Right lobe of liver (tissue), 6 donors: Measurements from ENCODE around the gene CCDC15. TPM values are rescaled to one million over a fixed set of nuclear protein-coding genes. Genes with fewer than 3 reads are reported as not detected.
A peak's percentile ranks its signal among the peaks of the same experiment; 100 is the strongest.

Source experiments
- ATAC-seq, 4 donors: fragments of 200-7000 bp; cut with Tn5 transposase; one replicate each; pipeline ENCODE4 v1.9.1; 2020; ENCODE audit warnings: mild to moderate bottlenecking in 4 of 4, moderate library complexity in 4 of 4
- DNase-seq, 3 donors: peaks; one replicate each; pipeline ENCODE4 v3.0.0-alpha.2; 2020
- H3K27ac ChIP-seq, 3 donors: fragments of 200-600 bp; one replicate each; pipeline ENCODE4 v1.8.0; 2022
- H3K27me3 ChIP-seq, 2 donors: fragments of 200-600 bp; one replicate each; pipeline ENCODE4 v1.8.0; 2022
- H3K36me3 ChIP-seq, 4 donors: fragments of 200-600 bp; sonication (generic) in 1 of 4; one replicate each; pipeline versions ENCODE4 v1.5.1 to v1.8.0; 2017 to 2022; ENCODE audit warnings: control low read depth in 1 of 4
- H3K4me1 ChIP-seq, 4 donors: fragments of 200-600 bp; sonication (generic) in 1 of 4; one replicate each; pipeline versions ENCODE4 v1.5.1 to v1.8.0; 2017 to 2022; ENCODE audit warnings: control low read depth in 1 of 4
- H3K4me3 ChIP-seq, 3 donors: fragments of 200-600 bp; one replicate each; pipeline ENCODE4 v1.8.0; 2022
- H3K9me3 ChIP-seq, 4 donors: fragments of 200-600 bp; sonication (generic) in 1 of 4; one replicate each; pipeline versions ENCODE4 v1.5.1 to v1.8.0; 2017 to 2022; ENCODE audit warnings: control low read depth in 1 of 4
- POLR2A ChIP-seq: fragments of 450-650 bp; IDR thresholded peaks from one replicate; pipeline ENCODE4 v1.6.1; 2017; ENCODE audit warnings: antibody characterized with exemption, mild to moderate bottlenecking
- WGBS: methylation state at CpG from one replicate; pipeline ENCODE4 v1.1.6; 2018; ENCODE audit warnings: low coverage, low lambda C conversion rate; ENCODE audit not compliant: insufficient coverage; ENCODE audit errors: missing lambda C conversion rate; 5-methylcytosine and 5-hydroxymethylcytosine counted together
- intact Hi-C, 2 donors: fragments of 100-400 bp; cut with DNase I; formaldehyde crosslinking; loops; one replicate each; pipeline versions ENCODE4 v1.11.2 to v1.14.1; 2022
- total RNA-seq, 6 experiments: library from RNA; depleted of rRNA in 2 of 6; stranded (reverse); fragments of >200 nt in 2 of 6; fragmentation: NEBNext Ultra II Directional in 3 of 6; extraction: Animal tissue kit (Norgen Biotek cat#: 25700) in 3 of 6; gene quantifications; one replicate each; pipeline versions ENCODE4 v1.1.0 to v1.2.4, GENCODE V29; 2016 to 2023
- TF ChIP-seq, protein P1 (sequence below), 4 donors: fragments of 200-600 bp in 3 of 4; fragments of 450-650 bp in 1 of 4; IDR thresholded peaks; one replicate each; pipeline versions ENCODE4 v1.5.1 to v1.8.0; 2016 to 2022; ENCODE audit warnings: antibody characterized with exemption in 4 of 4, mild to moderate bottlenecking in 2 of 4
- donor health status: DM: no; HTN: yes; CAD: no.
- donor health status: DM: no; HTN: no; CAD: no.
- donor health status: DM: no; HTN: no; CAD: no.
- donor health status: DM: no; HTN: yes; CAD: no.
- donor health status: DM: no; HTN: yes; CAD: no.

CCDC15 gene
- total RNA-seq, 6 experiments from 2014 or later = 0.57 to 1.8 (median 0.70) TPM

DNA sequence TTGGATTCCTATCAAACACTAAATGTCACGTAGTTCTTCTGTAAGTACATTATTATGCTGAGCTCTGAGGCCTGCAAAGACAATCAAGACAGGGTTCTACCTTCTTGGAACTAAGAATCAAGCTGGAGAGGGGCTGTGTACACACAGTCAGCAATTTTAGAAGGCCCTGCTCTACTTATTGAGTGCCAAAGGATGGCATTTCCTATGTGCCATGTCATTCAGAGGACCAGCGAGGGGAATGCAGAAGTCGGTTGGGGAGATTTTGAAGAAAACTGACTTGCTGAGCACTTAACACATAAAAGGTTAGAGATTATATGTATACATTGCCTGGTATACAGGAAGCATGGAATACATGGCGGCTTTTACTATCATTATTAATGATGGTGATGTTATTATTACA, 114.4 kb downstream of the CCDC15 start:
- H3K27ac ChIP-seq = no peak overlapping the region
- no peak for TF ChIP-seq POLR2A
- H3K27me3 ChIP-seq = no peaks in the 10 kb centered on the region
- H3K36me3 ChIP-seq = no peaks in the 10 kb centered on the region
- ATAC-seq = no peak
- H3K9me3 ChIP-seq = no peaks in the 10 kb centered on the region
- H3K4me3 ChIP-seq = no peak overlapping the region
- 88% methylated on average over 4 of the region's 4 CpGs for WGBS
- peaks cover 0 to 9% (median 3%) of the 10 kb centered on the region in 4 donors for H3K4me1 ChIP-seq
- DNase-seq = no peak
- intact Hi-C loops = no loop called here

DNA sequence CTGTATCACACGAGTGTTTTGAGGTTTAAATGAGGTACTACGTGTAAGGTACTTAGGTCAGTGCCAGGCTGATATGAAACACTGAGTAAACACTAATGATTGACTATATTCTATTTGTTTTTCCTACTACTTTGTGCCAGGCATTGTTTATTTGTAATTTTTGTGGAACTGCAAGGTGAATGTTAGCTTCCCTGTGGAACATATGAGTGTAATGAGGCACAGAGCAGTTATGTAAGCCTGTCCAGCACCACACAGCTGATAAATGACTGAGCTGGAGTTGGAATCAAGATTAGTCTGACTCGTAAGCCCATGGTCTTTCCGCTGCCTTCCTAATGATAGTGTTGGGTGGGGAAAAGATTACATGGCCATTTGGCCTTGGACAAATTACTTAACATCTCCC, 115.0 kb downstream of the CCDC15 start:
- no peak for DNase-seq
- H3K4me3 ChIP-seq = no peak overlapping the region
- ATAC-seq = peak in 1 of 4 donors; percentile 10
- WGBS = 52% methylated on average over 4 of the region's 4 CpGs
- H3K9me3 ChIP-seq = no peaks in the 10 kb centered on the region
- intact Hi-C loops = no loop called here
- H3K27ac ChIP-seq = no peak overlapping the region
- peaks cover 0 to 3% (median 0%) of the 10 kb centered on the region in 4 donors for H3K4me1 ChIP-seq
- no peaks in the 10 kb centered on the region for H3K27me3 ChIP-seq
- no peaks in the 10 kb centered on the region for H3K36me3 ChIP-seq
- TF ChIP-seq POLR2A = no peak
- TF ChIP-seq, protein P1, sequence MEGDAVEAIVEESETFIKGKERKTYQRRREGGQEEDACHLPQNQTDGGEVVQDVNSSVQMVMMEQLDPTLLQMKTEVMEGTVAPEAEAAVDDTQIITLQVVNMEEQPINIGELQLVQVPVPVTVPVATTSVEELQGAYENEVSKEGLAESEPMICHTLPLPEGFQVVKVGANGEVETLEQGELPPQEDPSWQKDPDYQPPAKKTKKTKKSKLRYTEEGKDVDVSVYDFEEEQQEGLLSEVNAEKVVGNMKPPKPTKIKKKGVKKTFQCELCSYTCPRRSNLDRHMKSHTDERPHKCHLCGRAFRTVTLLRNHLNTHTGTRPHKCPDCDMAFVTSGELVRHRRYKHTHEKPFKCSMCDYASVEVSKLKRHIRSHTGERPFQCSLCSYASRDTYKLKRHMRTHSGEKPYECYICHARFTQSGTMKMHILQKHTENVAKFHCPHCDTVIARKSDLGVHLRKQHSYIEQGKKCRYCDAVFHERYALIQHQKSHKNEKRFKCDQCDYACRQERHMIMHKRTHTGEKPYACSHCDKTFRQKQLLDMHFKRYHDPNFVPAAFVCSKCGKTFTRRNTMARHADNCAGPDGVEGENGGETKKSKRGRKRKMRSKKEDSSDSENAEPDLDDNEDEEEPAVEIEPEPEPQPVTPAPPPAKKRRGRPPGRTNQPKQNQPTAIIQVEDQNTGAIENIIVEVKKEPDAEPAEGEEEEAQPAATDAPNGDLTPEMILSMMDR (IDR thresholded peaks at IDR 0.05) = no peak

DNA sequence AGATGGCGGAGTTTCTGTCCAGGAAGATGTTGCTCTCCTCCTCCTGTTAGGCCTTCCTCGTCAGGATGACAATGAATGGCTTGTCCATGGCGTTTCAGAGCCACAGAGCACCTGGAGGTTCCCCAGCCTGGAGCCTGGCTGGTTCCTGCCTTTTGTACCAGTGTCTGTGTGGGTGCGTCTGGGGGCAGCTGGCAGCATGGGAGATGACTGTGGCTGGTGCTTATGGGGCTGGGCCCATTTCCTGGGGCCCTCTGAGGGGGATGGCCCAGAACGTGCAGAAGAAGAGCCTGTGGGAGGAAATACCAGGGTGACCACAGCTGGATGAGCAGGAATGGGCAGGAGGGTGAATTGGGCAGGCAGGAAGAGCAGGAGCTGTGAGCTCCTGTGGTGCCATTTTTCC, 115.8 kb downstream of the CCDC15 start:
- Histone ChIP-seq H3K36me3 (no peaks in the 10 kb centered on the region), H3K27me3 (no peaks in the 10 kb centered on the region), H3K4me1 (peaks cover 0 to 3% (median 0%) of the 10 kb centered on the region in 4 donors), H3K9me3 (no peaks in the 10 kb centered on the region), H3K27ac (peak overlapping the region in 2 of 3 donors; percentile 38 to 42), H3K4me3 (no peak overlapping the region)
- no peak for DNase-seq
- no peak for ATAC-seq
- WGBS = 33% methylated on average over 1 of the region's 5 CpGs
- intact Hi-C loops = no loop called here
- TF ChIP-seq, protein P1 (IDR thresholded peaks at IDR 0.05) = no peak
- no peak for TF ChIP-seq POLR2A

DNA sequence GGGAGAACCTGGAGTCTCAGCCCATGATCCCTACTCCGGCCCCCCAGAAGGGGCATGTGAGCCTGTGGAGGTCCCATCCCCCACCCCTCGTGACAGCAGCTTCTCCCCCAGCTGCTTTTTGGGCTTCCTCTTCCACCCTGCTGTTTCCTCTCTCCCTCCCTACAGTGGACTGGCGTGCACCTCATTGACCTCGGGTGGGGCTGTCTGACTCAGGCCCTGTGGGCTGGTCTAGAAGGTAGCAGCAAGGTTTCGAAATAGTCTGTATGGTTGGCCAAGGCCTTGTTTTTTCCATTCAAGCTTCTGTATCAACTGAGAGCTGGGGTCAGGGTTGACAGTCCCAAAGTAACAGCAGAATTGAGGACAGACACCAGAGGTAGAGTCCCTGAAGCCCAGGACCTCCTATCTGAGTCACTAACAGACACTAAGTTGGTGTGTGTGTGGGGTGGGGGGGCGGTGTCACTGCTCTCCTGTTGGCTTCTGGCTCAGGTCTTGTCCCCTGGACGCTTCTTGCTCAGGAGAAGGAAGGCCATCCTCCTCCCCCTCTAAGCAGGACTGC, 116.8 kb downstream of the CCDC15 start:
- H3K27ac ChIP-seq = peak overlapping the region in 2 of 3 donors; percentile 42 to 47
- intact Hi-C loops = no loop called here
- H3K4me1 ChIP-seq = peaks cover 0 to 3% (median 0%) of the 10 kb centered on the region in 4 donors
- H3K36me3 ChIP-seq = no peaks in the 10 kb centered on the region
- ATAC-seq = peak; percentile 74 to 93 (median 85)
- H3K9me3 ChIP-seq = no peaks in the 10 kb centered on the region
- H3K4me3 ChIP-seq = no peak overlapping the region
- whole genome bisulfite sequencing = 28% methylated on average over 5 of the region's 7 CpGs
- H3K27me3 ChIP-seq = no peaks in the 10 kb centered on the region
- peak; percentile 71 to 87 (median 78) for DNase-seq
- TF ChIP-seq, protein P1 (IDR thresholded peaks at IDR 0.05) = no peak
- TF ChIP-seq POLR2A = no peak

DNA sequence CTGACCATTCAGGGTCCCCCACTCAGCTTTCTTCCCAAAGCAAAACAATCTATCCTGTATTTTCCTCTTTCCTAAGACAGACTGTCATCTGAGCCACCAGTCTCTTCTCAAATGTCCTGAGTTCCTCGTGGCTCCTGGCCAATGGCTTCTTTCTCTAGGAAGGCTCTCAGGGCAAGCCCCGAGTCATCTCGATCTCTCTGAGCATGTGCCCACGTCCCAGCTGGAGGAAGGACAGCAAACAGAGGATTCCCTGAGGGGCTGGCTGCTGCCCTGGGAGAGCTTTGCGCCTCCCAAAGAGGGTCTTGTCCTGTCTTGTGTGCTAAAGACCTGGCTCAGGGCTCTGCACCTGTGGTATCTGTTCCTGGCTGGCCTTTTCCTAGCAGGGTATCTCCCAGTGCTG, 117.4 kb downstream of the CCDC15 start:
- Histone ChIP-seq H3K36me3 (no peaks in the 10 kb centered on the region), H3K4me1 (peaks cover 0 to 3% (median 0%) of the 10 kb centered on the region in 4 donors), H3K27ac (peak overlapping the region in 2 of 3 donors; percentile 26 to 47), H3K4me3 (no peak overlapping the region), H3K27me3 (no peaks in the 10 kb centered on the region), H3K9me3 (no peaks in the 10 kb centered on the region)
- DNase-seq = peak in 1 of 3 donors; percentile 27
- no peak for TF ChIP-seq POLR2A
- TF ChIP-seq, protein P1 (IDR thresholded peaks at IDR 0.05) = no peak
- WGBS = 54% methylated on average over 4 of the region's 5 CpGs
- intact Hi-C loops = no loop called here
- peak in 1 of 4 donors; percentile 21 for ATAC-seq
